Esophagus squamous epithelium (tissue), 4 donors: ENCODE results near the gene TPRG1.

Experiments
- CTCF ChIP-seq, 6 experiments: fragments of 450-650 bp in 4 of 6; fragments of 200-600 bp in 2 of 6; sonication (generic) in 2 of 6; IDR thresholded peaks; one replicate each; pipeline ENCODE4 v1.5.1; 2016 to 2019; ENCODE audit warnings: antibody characterized with exemption in 6 of 6, mild to moderate bottlenecking in 4 of 6, moderate library complexity in 4 of 6
- POLR2A ChIP-seq, 4 donors: fragments of 450-650 bp; IDR thresholded peaks; one replicate each; pipeline ENCODE4 v1.6.1; 2017; ENCODE audit warnings: antibody characterized with exemption in 4 of 4, mild to moderate bottlenecking in 4 of 4, moderate library complexity in 3 of 4

GRCh38 chr3:189204937-189205336, 33.2 kb downstream of the TPRG1 start:
- TF ChIP-seq POLR2A (IDR thresholded peaks at IDR 0.05) (no peak), CTCF (IDR thresholded peaks at IDR 0.05) (no peak)
